IMR-90 (cell line): ENCODE results near the gene CIDEC. TPM values are rescaled to one million over a fixed set of nuclear protein-coding genes. Genes with fewer than 3 reads are reported as not detected.

Experiments used
- ATAC-seq: fragments of 200-7000 bp; cut with Tn5 transposase; 2 replicates; pipeline ENCODE4 v1.9.1; 2020; ENCODE audit warnings: low read depth, mild to moderate bottlenecking, moderate library complexity
- BruUV-seq: library from RNA; stranded (reverse); fragments of 400-500 nt; replicated peaks from 2 replicates; lab custom pipeline; 2021; lab: Mats Ljungman, UMichigan
- CTCF ChIA-PET: fragments of 300-600 bp; formaldehyde crosslinking; extraction: SDS; loops from one replicate; lab custom pipeline; 2021; ENCODE audit warnings: antibody characterized with exemption; lab: Yijun Ruan, JAX
- POLR2A ChIA-PET: fragments of 300-600 bp; sonication (Branson Sonifier 250); formaldehyde crosslinking; loops from one replicate; lab custom pipeline; 2022; ENCODE audit warnings: antibody characterized with exemption; ENCODE audit not compliant: unreplicated experiment; lab: Charles Lee
- DNase-seq: peaks from one replicate; pipeline ENCODE4 v3.0.0; 2013
- H2AFZ ChIP-seq: replicated peaks from 2 replicates; pipeline ENCODE3; 2013; ENCODE audit warnings: low read length, mild to moderate bottlenecking; ENCODE audit not compliant: poor library complexity
- H2AK5ac ChIP-seq: 2 replicates; pipeline ENCODE4 v1.6.1; 2013; ENCODE audit warnings: low read depth, low read length, inconsistent platforms
- H2AK9ac ChIP-seq: replicated peaks from 2 replicates; pipeline ENCODE3; 2013; ENCODE audit warnings: mild to moderate bottlenecking, low read depth, low read length, moderate library complexity; ENCODE audit not compliant: poor library complexity
- H2BK120ac ChIP-seq: 2 replicates; pipeline ENCODE4 v1.6.1; 2013; ENCODE audit warnings: low read depth, low read length, inconsistent platforms
- H2BK15ac ChIP-seq: 3 replicates; pipeline ENCODE4 v1.6.1; 2013; ENCODE audit warnings: low read depth, low read length, inconsistent platforms
- H2BK20ac ChIP-seq: 2 replicates; pipeline ENCODE4 v1.6.1; 2013; ENCODE audit warnings: low read depth, mild to moderate bottlenecking, inconsistent platforms, low read length, moderate library complexity
- H2BK5ac ChIP-seq: 2 replicates; pipeline ENCODE4 v1.6.1; 2013; ENCODE audit warnings: mild to moderate bottlenecking, low read depth, low read length, inconsistent platforms; ENCODE audit not compliant: poor library complexity, severe bottlenecking
- H3K14ac ChIP-seq: replicated peaks from 2 replicates; pipeline ENCODE4 v1.6.1; 2013; ENCODE audit warnings: low read depth, low read length, inconsistent platforms
- H3K18ac ChIP-seq: 2 replicates; pipeline ENCODE4 v1.6.1; 2013; ENCODE audit warnings: low read depth, low read length, control low read depth
- H3K23ac ChIP-seq: 2 replicates; pipeline ENCODE4 v1.6.1; 2013; ENCODE audit warnings: low read depth, low read length, inconsistent platforms
- H3K27ac ChIP-seq: 2 replicates; pipeline ENCODE4 v1.5.1; 2013; ENCODE audit warnings: mild to moderate bottlenecking, control low read depth, low read length; ENCODE audit not compliant: insufficient read depth
- H3K27me3 ChIP-seq: 2 replicates; pipeline ENCODE4 v1.6.1; 2013; ENCODE audit warnings: low read length; ENCODE audit not compliant: control insufficient read depth, insufficient read depth
- H3K36me3 ChIP-seq: 2 replicates; pipeline ENCODE4 v1.6.1; 2013; ENCODE audit warnings: low read length, mixed read lengths; ENCODE audit not compliant: control insufficient read depth, insufficient read depth
- H3K4ac ChIP-seq: 2 replicates; pipeline ENCODE4 v1.6.1; 2013; ENCODE audit warnings: low read depth, low read length, inconsistent platforms
- H3K4me1 ChIP-seq: 2 replicates; pipeline ENCODE4 v1.6.1; 2013; ENCODE audit warnings: low read length, mixed read lengths; ENCODE audit not compliant: control insufficient read depth, insufficient read depth
- H3K4me2 ChIP-seq: 2 replicates; pipeline ENCODE4 v1.6.1; 2013; ENCODE audit warnings: low read depth, mild to moderate bottlenecking, control low read depth, low read length, moderate library complexity
- H3K4me3 ChIP-seq: 2 replicates; pipeline ENCODE4 v1.5.1; 2013; ENCODE audit warnings: low read depth, mild to moderate bottlenecking, control low read depth, low read length, moderate library complexity; ENCODE audit not compliant: insufficient read depth
- H3K56ac ChIP-seq: 2 replicates; pipeline ENCODE4 v1.6.1; 2013; ENCODE audit warnings: low read length, inconsistent platforms; ENCODE audit not compliant: insufficient read depth; ENCODE audit errors: extremely low read depth
- H3K79me1 ChIP-seq, 2 experiments: 2 replicates each; pipeline ENCODE4 v1.6.1; 2013; ENCODE audit warnings: low read length in 2 of 2, inconsistent platforms in 1 of 2, low read depth in 1 of 2
- H3K9ac ChIP-seq: 2 replicates; pipeline ENCODE4 v1.6.1; 2013; ENCODE audit warnings: low read depth, low read length, control low read depth
- H3K9me1 ChIP-seq: 2 replicates; pipeline ENCODE4 v1.6.1; 2013; ENCODE audit warnings: low read length, inconsistent platforms; ENCODE audit not compliant: insufficient read depth
- H3K9me3 ChIP-seq: 2 replicates; pipeline ENCODE4 v1.6.1; 2013; ENCODE audit warnings: low read length; ENCODE audit not compliant: control insufficient read depth, insufficient read depth
- H4K20me1 ChIP-seq: 2 replicates; pipeline ENCODE4 v1.6.1; 2013; ENCODE audit warnings: low read length, inconsistent platforms; ENCODE audit not compliant: insufficient read depth
- H4K5ac ChIP-seq: 2 replicates; pipeline ENCODE4 v1.6.1; 2013; ENCODE audit warnings: mild to moderate bottlenecking, low read depth, low read length, control low read depth
- H4K8ac ChIP-seq, 2 experiments: 2 replicates each; pipeline ENCODE4 v1.6.1; 2013; ENCODE audit warnings: low read depth in 2 of 2, low read length in 2 of 2, control low read depth in 1 of 2, inconsistent platforms in 1 of 2
- H4K91ac ChIP-seq: 2 replicates; pipeline ENCODE4 v1.6.1; 2013; ENCODE audit warnings: low read depth, low read length, inconsistent platforms; ENCODE audit not compliant: insufficient read depth
- BHLHE40 ChIP-seq: fragments of 150-350 bp; IDR thresholded peaks from 2 replicates; pipeline ENCODE4 v1.6.1; 2016; ENCODE audit warnings: mild to moderate bottlenecking, low read depth, low read length
- CTCF ChIP-seq: conservative IDR thresholded peaks from 2 replicates; pipeline ENCODE4 v1.5.1; 2012; ENCODE audit warnings: mild to moderate bottlenecking, low read depth, low read length, improper control_type of control experiment
- MAFK ChIP-seq: IDR thresholded peaks from 2 replicates; pipeline ENCODE4 v1.6.1; 2012; ENCODE audit warnings: low read depth, low read length, improper control_type of control experiment
- NFE2L2 ChIP-seq: fragments of 150-350 bp; IDR thresholded peaks from 2 replicates; pipeline ENCODE4 v1.6.1; 2016; ENCODE audit warnings: low read depth, mild to moderate bottlenecking, low read length
- POLR2A ChIP-seq: IDR thresholded peaks from 2 replicates; pipeline ENCODE4 v1.6.1; 2012; ENCODE audit warnings: mild to moderate bottlenecking, low read depth, low read length
- RAD21 ChIP-seq: IDR thresholded peaks from 2 replicates; pipeline ENCODE4 v1.6.1; 2012; ENCODE audit warnings: low read length, improper control_type of control experiment
- SMC3 ChIP-seq: fragments of 150-350 bp; IDR thresholded peaks from 2 replicates; pipeline ENCODE4 v1.6.1; 2016; ENCODE audit warnings: low read depth, mild to moderate bottlenecking, antibody characterized with exemption, low read length, moderate library complexity
- WGBS, 2 experiments: methylation state at CpG; one replicate each; pipeline versions ENCODE4 v1.1.5 to v1.1.7; 2013; ENCODE audit warnings: missing lambda C conversion rate in 2 of 2; ENCODE audit not compliant: insufficient read length in 1 of 2; ENCODE audit errors: extremely low coverage in 2 of 2; 5-methylcytosine and 5-hydroxymethylcytosine counted together
- dilution Hi-C: fragments of 300-500 bp; cut with HindIII; formaldehyde crosslinking; loops from one replicate; pipeline ENCODE4 v1.14.3; 2018; ENCODE audit warnings: low sequenced_read_pairs; ENCODE audit not compliant: unreplicated experiment
- in situ Hi-C: fragments of 300-500 bp; cut with MboI; formaldehyde crosslinking; loops from 3 replicates; pipeline ENCODE4 v1.14.3; 2019; ENCODE audit warnings: low sequenced_read_pairs, inconsistent platforms, mixed read lengths
- intact Hi-C: fragments of 100-400 bp; cut with micrococcal nuclease; formaldehyde crosslinking; loops from 2 replicates; pipeline ENCODE4 v1.10.0; 2022
- polyA plus RNA-seq, 3 experiments: library from polyadenylated mRNA; depleted of rRNA; stranded (reverse); fragments of >200 nt; gene quantifications; 2 replicates each; pipeline ENCODE4 v1.2.3, GENCODE V29; 2012; ENCODE audit warnings: low replicate concordance in 1 of 3
- total RNA-seq: library from RNA; depleted of rRNA; stranded (reverse); fragments of >200 nt; gene quantifications from 2 replicates; pipeline ENCODE4 v1.2.3, GENCODE V29; 2012
- TF ChIP-seq, protein P1 (sequence below): fragments of 150-350 bp; IDR thresholded peaks from 2 replicates; pipeline ENCODE4 v1.6.1; 2016; ENCODE audit warnings: low read depth, mild to moderate bottlenecking, low read length, moderate library complexity, borderline replicate concordance
- TF ChIP-seq, protein P2 (sequence below): fragments of 150-350 bp; IDR thresholded peaks from 2 replicates; pipeline ENCODE4 v1.6.1; 2017; ENCODE audit warnings: mild to moderate bottlenecking, antibody characterized with exemption, low read length, low read depth

The CIDEC gene
- total and polyA plus RNA-seq, 2 of the 4 experiments (the other 2 are of a cell fraction), result 0.09 TPM; not detected in 1

GRCh38 chr3:9915254-9916141, 35.4 kb upstream of the CIDEC start:
- in situ Hi-C loops, result no loop called here
- H2BK5ac ChIP-seq, result peak overlapping the region; percentile 84
- no peaks in the 10 kb centered on the region for H3K9me3 ChIP-seq
- H3K27me3 ChIP-seq, result no peaks in the 10 kb centered on the region
- ChIA-PET CTCF (interaction anchor here (1.0 kb wide), 2 partner anchors 18 to 200 kb away, joined by 3 read pairs; partner anchors contain the start of gene CRELD1), POLR2A (interaction anchor here (0.5 to 0.6 kb wide), 2 partner anchors 17 to 25 kb away, joined by 3 to 10 read pairs; partner anchors contain the start of gene JAGN1)
- peak overlapping the region; percentile 95 for H3K14ac ChIP-seq
- H3K27ac ChIP-seq, result peak overlapping the region; percentile 89
- H3K4ac ChIP-seq, result peak overlapping the region; percentile 96
- H4K91ac ChIP-seq, result peak overlapping the region; percentile 56
- peak overlapping the region; percentile 66; the same call in 1 of the 2 replicates for H2AK5ac ChIP-seq
- dilution Hi-C loops, result no loop called here
- H4K8ac ChIP-seq, result peak overlapping the region; percentile 73 to 98
- H4K5ac ChIP-seq, result peak overlapping the region; percentile 94
- H2BK15ac ChIP-seq, result peak overlapping the region; percentile 70; the same call in 2 of the 3 replicates
- TF ChIP-seq RAD21, result peak; percentile 60
- TF ChIP-seq, protein P1, sequence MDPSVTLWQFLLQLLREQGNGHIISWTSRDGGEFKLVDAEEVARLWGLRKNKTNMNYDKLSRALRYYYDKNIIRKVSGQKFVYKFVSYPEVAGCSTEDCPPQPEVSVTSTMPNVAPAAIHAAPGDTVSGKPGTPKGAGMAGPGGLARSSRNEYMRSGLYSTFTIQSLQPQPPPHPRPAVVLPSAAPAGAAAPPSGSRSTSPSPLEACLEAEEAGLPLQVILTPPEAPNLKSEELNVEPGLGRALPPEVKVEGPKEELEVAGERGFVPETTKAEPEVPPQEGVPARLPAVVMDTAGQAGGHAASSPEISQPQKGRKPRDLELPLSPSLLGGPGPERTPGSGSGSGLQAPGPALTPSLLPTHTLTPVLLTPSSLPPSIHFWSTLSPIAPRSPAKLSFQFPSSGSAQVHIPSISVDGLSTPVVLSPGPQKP, result no peak
- no peak for TF ChIP-seq MAFK
- no peak for TF ChIP-seq POLR2A
- no peak for TF ChIP-seq NFE2L2
- peak; percentile 51; the same call in 1 of the 2 replicates for TF ChIP-seq BHLHE40
- TF ChIP-seq CTCF, result peak; percentile 53
- TF ChIP-seq SMC3, result peak; percentile 49
- TF ChIP-seq, protein P2, sequence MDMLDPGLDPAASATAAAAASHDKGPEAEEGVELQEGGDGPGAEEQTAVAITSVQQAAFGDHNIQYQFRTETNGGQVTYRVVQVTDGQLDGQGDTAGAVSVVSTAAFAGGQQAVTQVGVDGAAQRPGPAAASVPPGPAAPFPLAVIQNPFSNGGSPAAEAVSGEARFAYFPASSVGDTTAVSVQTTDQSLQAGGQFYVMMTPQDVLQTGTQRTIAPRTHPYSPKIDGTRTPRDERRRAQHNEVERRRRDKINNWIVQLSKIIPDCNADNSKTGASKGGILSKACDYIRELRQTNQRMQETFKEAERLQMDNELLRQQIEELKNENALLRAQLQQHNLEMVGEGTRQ, result peak; percentile 12; the same call in 1 of the 2 replicates
- ATAC-seq (peak; percentile 62), DNase-seq (peak; percentile 52)
- H2AK9ac ChIP-seq, result peak overlapping the region; percentile 93
- H3K4me3 ChIP-seq, result peak overlapping the region; percentile 46
- H4K20me1 ChIP-seq, result no peaks in the 10 kb centered on the region
- peaks cover 11% of the 10 kb centered on the region for H3K9me1 ChIP-seq
- H3K36me3 ChIP-seq, result peaks cover 2% of the 10 kb centered on the region; the same call in 1 of the 2 replicates
- intact Hi-C loops, result loop anchor here (2.0 to 5.0 kb wide), 2 partner anchors 67 to 198 kb away; no protein-coding TSS in a partner anchor
- whole genome bisulfite sequencing, 2 experiments, result 1% methylated on average over 66 of the region's 99 CpGs; no CpG with 5 or more reads in 1 of the 2 experiments
- peak overlapping the region; percentile 79 for H3K9ac ChIP-seq
- peak overlapping the region; percentile 99 for H2AFZ ChIP-seq
- BruUV-seq, result no TSS peak
- peak overlapping the region; percentile 90 for H3K4me2 ChIP-seq
- peak overlapping the region; percentile 60; the same call in 1 of the 2 replicates for H2BK20ac ChIP-seq
- H3K23ac ChIP-seq, result peak overlapping the region; percentile 96
- H3K18ac ChIP-seq, result peak overlapping the region; percentile 82
- H2BK120ac ChIP-seq, result peak overlapping the region; percentile 93
- peaks cover 7 to 38% of the 10 kb centered on the region in 2 experiments; a peak in 3 of 4 replicates for H3K79me1 ChIP-seq
- peaks cover 32% of the 10 kb centered on the region for H3K4me1 ChIP-seq
- peak overlapping the region; percentile 32; the same call in 1 of the 2 replicates for H3K56ac ChIP-seq
